NCI-H2227 treated with DMSO at 0.1 percent for 48 hours (cell line): ENCODE measurements around the gene PCGF3.

Source experiments
- DNase-seq: peaks from one replicate; lab custom pipeline; 2025; lab: John Stamatoyannopoulos, UW

PCGF3 gene, protein sequence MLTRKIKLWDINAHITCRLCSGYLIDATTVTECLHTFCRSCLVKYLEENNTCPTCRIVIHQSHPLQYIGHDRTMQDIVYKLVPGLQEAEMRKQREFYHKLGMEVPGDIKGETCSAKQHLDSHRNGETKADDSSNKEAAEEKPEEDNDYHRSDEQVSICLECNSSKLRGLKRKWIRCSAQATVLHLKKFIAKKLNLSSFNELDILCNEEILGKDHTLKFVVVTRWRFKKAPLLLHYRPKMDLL

DNA sequence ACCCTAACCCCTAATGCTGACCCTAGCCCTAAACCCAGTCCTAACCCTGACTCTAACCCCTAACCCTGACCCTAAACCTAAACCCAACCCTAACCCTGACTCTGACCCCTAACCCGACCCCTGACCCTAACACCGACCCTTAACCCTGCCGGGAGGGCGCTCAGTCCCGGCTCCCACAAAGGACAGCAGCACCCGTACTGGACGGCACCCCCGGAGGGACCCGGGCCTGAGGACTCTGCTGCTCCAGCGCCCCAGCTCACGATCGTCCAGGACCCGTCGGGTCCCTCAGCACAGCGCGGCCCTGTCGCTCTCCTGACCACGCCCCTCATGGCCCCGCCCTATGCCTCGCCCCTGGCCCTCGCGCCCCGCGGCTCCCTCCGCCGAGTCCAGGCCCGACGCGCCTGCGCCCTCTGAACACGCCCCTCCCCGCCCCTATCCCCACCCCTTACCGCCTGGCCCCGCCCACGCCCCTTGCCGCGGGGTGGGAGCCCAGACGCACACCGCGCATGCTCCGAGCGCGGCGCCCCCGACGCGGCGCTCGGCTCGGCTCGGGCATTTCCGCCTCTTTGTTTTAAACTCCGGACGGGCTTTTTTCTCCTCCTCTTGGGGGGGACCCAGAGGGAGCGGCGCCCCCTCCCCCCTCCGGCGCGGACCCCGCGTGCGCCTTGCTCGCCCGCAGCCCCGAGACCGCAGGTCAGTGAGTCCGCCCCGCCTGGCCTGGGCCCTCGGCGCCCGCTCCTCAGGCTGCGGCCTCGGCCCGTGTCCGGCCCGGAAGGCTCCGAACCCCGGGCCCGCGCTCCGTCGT is at the start of gene PCGF3:
TSS of gene PCGF3 (plus strand) at position 555 of the 805 bp plus-strand sequence. CDS start 27,849 bp downstream, outside the sequence.
- peak; percentile 84 for DNase-seq

DNA sequence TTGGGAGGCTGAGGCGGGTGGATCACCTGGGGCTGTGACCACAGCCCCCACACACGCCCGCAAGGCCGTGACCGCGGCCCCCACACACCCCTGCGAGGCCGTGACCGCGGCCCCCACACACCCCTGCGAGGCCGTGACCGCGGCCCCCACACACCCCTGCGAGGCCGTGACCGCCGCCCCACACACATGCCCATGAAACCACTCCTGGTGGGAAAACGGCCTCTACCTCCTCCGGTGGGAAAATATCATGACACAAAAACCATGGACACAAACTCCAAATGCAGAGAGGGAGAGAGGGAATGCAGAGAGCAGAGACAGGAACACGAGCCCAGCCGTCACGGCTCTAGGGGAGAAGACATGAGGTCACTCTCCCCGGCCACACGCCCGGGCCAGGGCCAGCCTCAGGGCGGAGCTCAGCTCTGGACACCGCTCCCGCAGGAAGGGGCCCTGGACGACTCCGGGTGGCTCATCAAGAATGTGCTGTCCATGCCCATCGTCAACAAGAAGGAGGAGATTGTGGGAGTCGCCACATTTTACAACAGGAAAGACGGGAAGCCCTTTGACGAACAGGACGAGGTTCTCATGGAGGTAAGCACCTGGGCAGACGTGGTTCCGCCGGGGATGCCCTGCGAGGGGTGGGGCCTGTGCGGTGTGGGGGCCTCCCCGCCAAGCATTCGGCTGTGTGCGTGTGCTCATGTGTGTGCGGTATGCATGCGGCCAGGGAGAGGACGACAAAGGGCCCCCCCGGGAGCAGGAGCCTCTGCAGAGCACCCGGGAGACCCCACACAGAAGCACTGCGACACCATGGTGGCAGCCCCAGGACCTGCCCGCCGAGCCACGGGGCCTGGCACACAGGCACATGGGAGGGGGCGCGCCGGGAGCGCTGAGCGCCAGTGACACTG is 48.9 kb upstream of the PCGF3 start:
- no peak for DNase-seq

DNA sequence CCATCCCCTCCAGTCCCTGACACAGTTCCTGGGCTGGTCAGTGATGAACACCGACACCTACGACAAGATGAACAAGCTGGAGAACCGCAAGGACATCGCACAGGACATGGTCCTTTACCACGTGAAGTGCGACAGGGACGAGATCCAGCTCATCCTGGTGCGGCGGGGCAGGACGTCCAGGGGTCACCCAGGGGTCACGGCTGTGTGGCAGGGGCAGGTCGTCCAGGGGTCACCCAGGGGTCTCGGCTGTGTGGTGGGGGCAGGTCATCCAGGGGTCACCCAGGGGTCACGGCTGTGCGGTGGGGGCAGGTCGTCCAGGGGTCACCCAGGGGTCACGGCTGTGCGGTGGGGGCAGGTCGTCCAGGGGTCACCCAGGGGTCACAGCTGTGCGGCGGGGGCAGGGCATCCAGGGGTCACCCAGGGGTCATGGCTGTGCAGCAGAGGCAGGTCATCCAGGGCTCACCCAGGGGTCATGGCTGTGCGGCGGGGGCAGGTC is 48.2 kb upstream of the PCGF3 start:
- DNase-seq = no peak

DNA sequence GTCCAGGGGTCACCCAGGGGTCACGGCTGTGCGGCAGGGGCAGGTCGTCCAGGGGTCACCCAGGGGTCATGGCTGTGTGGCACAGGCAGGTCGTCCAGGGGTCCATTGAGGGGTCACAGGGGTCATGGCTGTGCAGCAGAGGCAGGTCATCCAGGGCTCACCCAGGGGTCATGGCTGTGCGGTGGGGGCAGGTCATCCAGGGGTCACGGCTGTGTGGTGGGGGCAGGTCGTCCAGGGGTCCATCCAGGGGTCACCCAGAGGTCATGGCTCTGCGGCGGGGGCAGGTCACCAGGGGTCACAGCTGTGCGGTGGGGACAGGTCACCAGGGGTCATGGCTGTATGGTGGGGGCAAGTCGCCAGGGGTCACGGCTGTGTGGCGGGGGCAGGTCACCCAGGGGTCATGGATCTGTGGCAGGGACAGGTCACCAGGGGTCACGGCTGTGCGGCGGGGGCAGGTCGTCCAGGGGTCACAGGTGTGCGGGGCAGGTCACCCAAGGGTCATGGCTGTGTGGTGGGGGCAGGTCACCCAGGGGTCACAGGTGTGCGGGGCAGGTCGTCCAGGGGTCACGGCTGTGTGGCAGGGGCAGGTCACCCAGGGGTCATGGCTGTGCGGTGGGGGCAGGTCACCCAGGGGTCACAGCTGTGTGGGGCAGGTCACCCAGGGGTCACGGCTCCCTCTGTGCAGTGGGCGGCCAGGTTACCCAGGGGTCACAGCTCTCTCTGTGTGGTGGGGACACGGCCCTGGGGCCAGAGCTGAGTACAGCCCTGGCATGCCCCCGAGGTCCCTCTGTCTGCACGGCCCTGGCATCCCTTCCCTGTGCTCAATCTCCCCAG is 47.6 kb upstream of the PCGF3 start:
- no peak for DNase-seq

DNA sequence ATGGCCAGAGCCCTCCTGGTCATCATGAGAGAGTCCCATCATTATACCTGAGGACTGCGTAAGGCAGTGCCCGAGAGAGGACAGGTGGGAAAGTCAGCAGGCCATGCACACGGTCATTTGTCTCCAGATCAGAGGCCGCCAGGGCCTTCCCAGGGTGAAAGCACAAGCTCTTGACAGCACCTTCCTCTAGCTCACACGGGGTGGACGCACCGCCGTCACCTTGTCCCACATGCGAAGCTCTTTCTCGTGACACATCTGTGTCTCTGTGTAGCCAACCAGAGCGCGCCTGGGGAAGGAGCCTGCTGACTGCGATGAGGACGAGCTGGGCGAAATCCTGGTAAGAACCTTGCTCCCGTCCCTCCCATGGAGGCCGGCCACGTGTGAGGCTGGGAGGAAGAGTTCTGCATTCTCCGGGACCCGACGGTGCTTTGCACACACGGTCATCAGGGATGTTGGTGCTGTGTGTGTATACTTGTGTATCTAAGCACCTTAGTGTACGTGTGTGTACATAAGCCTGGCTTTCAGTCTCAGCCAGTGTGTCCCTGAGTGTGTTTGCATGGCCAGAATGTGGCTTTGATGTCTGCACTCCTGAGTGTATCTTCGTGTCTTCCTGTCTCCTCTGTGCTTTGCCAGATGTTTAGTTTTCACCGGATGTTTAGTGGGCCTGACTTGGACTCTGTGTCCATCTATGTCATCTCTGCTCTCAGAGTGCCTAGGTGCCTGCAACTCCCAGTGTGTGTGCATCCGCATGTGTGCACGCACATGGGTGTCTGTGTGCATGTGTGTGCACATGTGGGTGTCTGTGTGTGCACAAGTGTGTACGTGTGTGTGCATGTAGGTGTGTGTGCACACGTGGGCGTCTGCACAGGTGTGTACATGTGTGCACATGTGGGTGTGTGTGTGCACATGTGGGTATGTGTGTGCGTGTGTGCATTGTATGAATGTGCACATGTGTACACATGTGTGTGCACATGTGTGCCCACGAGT is 46.7 kb upstream of the PCGF3 start:
- no peak for DNase-seq

DNA sequence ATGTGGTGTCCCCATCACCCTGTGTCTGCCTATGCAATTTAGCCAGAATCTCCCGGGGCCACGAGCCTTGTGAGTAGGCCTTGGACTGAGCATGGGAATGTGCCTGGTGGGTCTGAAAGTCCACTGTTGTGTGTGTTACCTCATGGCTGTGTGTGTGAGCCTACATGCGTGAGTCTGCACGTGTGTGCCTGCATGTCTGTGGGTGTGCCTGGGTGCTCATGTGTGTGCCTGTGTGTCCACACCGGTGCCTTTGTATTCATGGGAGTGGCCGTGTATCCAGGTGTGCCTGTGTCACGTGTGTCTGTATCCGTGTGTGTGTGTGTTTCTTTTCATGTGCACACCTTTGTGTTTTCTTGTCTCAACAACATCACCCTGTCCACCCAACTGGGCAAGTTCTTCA is 45.8 kb upstream of the PCGF3 start:
- DNase-seq = no peak

DNA sequence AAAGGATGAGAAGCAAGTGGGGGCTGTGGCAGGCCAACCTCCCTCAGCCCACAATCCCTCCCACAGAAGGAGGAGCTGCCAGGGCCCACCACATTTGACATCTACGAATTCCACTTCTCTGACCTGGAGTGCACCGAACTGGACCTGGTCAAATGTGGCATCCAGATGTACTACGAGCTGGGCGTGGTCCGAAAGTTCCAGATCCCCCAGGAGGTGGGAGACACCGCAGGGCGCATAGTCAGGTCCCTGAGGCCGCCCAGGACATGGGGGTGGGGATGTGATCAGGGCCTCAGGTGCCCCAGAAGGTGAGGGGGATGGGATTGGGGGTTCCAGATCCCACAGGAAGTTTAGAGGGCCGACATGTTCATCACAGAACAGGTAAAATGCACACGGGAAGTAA is 45.2 kb upstream of the PCGF3 start:
- no peak for DNase-seq

DNA sequence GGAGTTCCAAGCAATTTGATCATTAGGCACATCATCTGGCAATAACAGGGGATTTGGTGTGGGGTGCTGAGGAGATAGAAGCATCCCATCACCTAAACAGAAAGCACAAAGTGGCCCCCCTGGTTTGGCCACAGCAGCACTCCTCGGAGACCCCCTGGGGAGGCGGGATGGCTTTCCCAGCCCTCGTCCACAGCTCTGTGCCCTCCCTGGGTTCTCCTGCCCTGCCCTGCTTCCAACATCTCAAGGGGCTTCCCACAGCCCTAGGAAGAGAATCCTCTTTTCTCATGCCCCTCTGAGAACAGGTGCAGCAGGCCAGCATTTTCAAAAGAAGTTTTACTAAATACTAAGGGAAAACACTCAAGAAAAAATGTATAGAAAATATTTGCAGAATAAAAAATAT is 44.4 kb upstream of the PCGF3 start:
- no peak for DNase-seq

DNA sequence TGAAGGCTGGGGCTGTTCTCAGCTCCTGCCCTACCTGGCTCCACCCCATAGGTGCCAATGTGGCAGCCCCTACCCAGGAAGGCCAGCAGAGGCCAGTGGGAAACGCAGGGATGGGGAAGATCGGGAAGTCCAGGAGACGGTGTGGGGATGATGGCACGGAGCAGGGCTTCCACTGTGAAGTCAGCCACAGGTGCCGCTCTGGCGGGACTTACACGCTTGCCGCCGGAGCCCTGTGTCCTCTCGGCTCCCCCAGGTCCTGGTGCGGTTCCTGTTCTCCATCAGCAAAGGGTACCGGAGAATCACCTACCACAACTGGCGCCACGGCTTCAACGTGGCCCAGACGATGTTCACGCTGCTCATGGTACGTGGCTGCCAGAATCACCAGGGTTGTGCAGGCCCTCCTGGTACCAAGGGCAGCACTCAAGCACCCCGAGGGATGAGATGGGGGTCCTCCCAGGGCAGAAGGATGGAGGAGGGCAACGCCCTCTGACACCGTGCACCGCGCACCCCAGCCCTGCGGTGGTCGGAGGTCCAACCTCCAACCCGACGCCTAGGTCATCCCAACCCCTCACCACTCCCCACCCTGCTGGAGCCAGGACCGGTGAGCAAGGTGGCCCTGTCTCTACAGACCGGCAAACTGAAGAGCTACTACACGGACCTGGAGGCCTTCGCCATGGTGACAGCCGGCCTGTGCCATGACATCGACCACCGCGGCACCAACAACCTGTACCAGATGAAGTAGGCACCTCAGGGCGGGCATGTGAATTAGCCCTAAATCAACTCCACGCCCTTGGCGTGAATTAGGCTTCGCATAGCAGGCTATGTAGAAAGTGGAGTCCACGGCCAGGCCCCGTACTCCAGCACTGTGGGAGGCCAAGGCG is 43.5 kb upstream of the PCGF3 start:
- no peak for DNase-seq

DNA sequence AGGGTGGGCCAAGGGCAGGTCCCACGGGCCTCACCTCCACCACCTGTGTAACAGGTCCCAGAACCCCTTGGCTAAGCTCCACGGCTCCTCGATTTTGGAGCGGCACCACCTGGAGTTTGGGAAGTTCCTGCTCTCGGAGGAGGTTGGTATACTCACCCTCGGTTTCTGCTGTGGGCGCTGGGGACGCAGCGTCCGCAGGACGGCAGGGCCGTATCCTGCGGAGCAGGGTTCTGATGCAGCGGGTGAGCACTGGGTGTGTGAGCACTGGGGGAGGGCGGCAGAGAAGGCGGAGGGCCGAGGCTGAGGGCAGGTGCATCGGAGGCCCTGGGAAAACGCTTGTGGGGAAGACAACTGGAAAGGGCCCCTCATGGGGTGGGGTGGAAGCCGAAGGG is 42.6 kb upstream of the PCGF3 start:
- DNase-seq = no peak

DNA sequence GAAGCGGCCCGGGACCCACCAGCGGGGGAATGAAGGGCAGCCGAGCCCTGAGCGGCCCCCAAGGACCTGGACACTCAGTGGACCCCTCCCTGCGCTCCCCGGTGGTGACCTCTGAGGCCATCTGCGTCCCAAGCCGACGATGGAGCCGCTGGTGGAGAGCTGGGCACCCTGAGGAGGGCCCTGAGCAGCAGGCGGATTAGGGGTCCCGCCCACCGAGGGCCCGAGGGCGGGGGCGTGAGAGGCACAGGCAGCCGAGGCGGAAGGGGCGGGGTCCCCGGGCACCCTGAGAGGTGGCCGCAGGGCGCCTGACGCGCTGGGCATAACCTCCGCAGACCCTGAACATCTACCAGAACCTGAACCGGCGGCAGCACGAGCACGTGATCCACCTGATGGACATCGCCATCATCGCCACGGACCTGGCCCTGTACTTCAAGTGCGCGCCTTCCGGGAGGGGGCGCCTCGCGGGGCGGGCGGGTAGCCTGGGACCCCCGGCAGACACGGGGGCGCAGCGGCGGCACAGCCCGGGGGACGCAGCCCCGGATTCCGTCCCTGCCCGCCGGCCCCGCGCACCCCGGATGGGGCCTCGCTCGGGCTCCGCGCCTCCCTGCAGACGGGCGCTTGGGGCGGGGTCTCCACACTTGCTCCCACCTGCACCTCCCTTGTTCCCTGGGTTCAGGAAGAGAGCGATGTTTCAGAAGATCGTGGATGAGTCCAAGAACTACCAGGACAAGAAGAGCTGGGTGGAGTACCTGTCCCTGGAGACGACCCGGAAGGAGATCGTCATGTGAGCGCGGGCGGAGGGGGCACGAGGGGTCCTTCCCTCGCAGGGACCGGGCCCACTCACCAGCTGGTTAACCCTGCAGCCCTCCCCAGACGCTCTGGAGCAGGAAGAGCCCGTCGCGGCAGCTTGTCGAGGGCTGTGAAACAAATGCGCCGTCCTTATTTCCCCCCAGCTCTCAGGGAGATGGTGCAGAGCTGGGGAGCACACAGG is 41.9 kb upstream of the PCGF3 start:
- no peak for DNase-seq

DNA sequence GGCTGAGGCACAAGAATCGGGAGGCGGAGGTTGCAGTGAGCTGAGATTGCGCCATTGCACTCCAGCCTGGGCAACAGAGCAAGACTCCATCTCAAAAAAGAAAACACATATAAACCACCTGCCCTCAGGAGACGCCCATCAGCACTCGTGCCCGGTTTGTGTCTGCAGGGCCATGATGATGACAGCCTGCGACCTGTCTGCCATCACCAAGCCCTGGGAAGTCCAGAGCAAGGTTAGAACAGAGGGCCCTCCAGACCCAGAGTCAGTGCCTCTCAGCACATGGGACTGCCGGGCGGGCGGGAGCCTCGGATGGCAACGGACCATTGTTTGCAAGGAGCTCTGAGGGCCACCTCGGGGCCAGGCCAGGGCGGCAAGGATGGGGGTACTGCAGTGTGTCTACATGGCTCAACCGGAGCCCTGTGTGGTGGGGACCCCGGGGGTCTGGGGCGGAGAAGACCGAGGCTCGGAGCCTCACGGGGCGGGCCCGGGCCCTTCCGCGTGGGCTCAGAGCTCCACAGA is 40.9 kb upstream of the PCGF3 start:
- DNase-seq = no peak

DNA sequence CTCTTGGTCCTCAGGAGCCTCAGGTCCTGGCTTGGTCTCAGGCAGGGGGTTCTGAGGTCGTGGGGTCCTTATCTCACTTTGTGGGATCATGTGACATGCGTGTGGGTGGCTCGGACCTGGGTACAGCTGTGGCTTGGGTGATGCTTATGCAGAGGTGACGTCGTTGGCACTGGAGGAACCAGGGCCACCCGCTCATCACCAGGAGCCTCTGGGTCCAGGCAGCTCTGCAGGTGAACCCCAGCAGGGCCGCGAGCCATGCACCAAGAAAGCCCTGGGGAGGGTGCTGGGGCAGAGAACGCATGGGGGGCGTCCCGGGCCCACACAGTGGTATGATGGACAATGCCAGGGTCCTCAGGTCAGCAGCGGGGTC is 40.3 kb upstream of the PCGF3 start:
- DNase-seq = no peak

DNA sequence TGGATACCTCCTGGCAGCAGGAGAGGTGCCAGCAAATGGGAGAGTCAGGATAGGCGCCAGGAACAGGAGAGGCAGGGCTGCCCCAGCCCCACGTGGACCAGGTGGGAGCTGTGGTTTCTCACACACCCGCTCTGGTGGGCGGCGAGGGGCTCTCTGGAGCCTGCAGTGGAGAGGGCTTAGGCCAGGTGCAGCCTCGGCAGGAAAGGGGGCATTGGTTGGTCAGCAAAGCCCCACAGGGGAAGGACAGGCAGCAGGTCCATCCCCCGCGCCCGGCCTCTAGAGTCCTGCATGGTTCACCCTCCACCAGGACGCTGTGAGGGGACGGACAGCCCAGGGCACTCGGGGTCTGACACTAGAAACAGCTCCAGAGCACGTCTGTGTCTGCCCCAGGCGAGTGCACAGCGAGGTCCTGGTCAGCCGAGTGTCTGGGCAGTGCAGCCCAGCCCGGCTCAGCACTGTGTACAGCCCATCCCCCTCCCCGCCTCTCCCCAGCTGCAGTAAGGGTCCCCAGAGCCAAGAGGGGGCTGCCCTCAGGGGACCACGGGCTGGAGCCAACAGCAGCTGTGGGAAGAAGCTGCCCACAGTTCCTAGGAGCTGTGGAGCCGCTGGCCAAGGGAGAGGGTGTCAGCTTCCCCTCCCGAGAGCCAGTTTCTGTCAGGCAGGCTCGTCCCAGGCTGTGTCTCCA is 39.7 kb upstream of the PCGF3 start:
- DNase-seq = no peak

DNA sequence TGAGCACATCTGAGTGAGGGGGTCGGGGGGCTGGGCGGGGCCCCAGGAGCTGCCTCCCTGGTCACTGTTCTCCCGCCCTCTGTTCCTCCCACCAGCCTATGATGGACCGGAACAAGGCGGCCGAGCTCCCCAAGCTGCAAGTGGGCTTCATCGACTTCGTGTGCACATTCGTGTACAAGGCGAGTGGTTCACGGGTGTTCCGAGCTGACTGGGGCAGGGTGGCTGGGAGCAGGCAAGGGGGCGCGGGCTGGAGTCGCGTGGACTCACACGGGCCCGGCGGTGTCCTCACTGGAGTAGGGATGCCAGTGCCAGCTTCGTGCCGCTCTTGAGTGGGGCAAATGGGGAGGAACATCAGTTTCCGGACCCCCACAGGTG is 39.2 kb upstream of the PCGF3 start:
- no peak for DNase-seq

DNA sequence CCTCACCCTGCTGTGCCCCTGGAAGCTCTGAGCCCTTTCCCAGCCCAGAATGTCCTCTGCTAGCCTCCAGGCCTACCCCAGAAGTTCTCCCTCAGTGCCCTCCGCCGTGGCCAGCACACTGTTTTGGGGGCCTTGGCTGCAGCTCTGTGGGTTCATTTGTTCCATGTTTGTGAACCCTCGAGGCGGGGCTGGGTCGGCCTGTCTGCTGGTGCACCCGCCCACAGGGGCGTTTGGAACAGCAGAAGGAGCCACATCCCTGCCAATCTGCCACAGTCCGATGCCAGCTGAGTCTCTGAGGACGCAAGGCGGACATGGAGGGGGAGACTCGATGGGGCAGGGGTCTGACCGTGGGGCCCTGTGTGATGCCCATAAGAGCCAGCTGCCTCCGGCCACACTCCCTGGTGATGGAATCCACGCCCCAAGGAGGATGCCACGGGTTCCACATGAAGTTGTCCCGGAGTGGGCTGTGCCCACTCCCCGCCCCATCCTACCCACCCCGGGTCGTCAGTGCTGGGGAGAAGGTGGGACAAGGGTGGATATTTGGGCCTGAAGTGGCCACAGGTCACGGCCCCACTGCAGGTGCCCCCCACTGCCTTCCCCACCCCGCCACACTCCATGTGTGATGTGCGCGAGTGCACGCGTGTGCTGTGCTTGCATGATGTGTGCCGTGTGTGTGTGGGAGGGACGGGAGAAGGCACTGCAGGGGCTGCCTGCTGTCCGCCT is 38.6 kb upstream of the PCGF3 start:
- DNase-seq = no peak

DNA sequence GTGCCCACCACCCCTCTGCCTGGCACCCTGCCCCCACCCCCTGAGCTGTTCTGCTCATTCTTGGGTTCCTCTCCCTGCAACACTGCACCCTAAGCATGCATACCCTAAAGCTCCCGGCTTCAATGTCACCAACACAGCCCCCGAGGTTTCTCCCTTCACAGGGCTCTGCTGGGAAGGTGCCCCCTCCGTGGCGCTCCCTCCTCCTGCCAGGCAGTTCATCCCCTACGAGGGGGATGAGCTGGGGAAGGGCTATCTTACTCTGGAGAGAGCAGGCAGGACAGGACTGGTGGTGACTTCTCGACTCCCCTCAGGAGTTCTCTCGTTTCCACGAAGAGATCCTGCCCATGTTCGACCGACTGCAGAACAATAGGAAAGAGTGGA is 38.1 kb upstream of the PCGF3 start:
- DNase-seq = no peak
